ENCODE measurements around the gene KSR2.
"Not testable (repeated sequence)": the region's sequence is repeated elsewhere in the genome, so short reads cannot be mapped to it uniquely, and the experiment has no call there.

KSR2 gene

GRCh38 chr12:117742721-117743120, 226.1 kb downstream of the KSR2 start:
- TF ChIP-seq CTCF (IDR thresholded peaks at IDR 0.05; ENCODE audit: low read depth, low read length) = no peak
- DNase-seq (ENCODE audit: low read depth in 2 of 2) = no peak
- H3K4me3 ChIP-seq (replicated peaks in 1 of 2; ENCODE audit: low read depth in 2 of 2, low read length in 2 of 2) = no peak overlapping the region

- DNase-seq (ENCODE audit: low read depth in 2 of 2) = no peak
- no peak for TF ChIP-seq CTCF (IDR thresholded peaks at IDR 0.05; ENCODE audit: low read depth, low read length)
- no peak overlapping the region for H3K4me3 ChIP-seq (replicated peaks in 1 of 2; ENCODE audit: low read depth in 2 of 2, low read length in 2 of 2)
Observed at GRCh38 chr12:117738233-117738632, 230.6 kb downstream of the KSR2 start.

GRCh38 chr12:117733549-117733805, 235.3 kb downstream of the KSR2 start:
- no peak for TF ChIP-seq CTCF (IDR thresholded peaks at IDR 0.05; ENCODE audit: low read depth, low read length)
- no peak for DNase-seq (ENCODE audit: low read depth in 2 of 2)

GRCh38 chr12:117732761-117733548, 235.8 kb downstream of the KSR2 start:
- no peak for DNase-seq (ENCODE audit: low read depth in 2 of 2)
- no peak for TF ChIP-seq CTCF (IDR thresholded peaks at IDR 0.05; ENCODE audit: low read depth, low read length)
- H3K4me3 ChIP-seq (replicated peaks in 1 of 2; ENCODE audit: low read depth in 2 of 2, low read length in 2 of 2) = no peak overlapping the region

More at GRCh38 chr12:117733549-117733805, 235.3 kb downstream of the KSR2 start:
- H3K4me3 ChIP-seq (replicated peaks in 1 of 2; ENCODE audit: low read depth in 2 of 2, low read length in 2 of 2) = no peak overlapping the region

GRCh38 chr12:117731131-117731530, 237.7 kb downstream of the KSR2 start:
- not testable (repeated sequence) for DNase-seq (ENCODE audit: low read depth in 2 of 2); H3K4me3 ChIP-seq (replicated peaks in 1 of 2; ENCODE audit: low read depth in 2 of 2, low read length in 2 of 2)

- H3K4me3 ChIP-seq (replicated peaks in 1 of 2; ENCODE audit: low read depth in 2 of 2, low read length in 2 of 2) = no peak overlapping the region
- DNase-seq (ENCODE audit: low read depth in 2 of 2) = no peak
- TF ChIP-seq CTCF (IDR thresholded peaks at IDR 0.05; ENCODE audit: low read depth, low read length) = no peak
Observed at GRCh38 chr12:117727301-117727700, 241.5 kb downstream of the KSR2 start.

- DNase-seq (ENCODE audit: low read depth in 2 of 2) = no peak
- TF ChIP-seq CTCF (IDR thresholded peaks at IDR 0.05; ENCODE audit: low read depth, low read length) = no peak
- H3K4me3 ChIP-seq (replicated peaks in 1 of 2; ENCODE audit: low read depth in 2 of 2, low read length in 2 of 2) = no peak overlapping the region
Observed at GRCh38 chr12:117724543-117724942, 244.2 kb downstream of the KSR2 start.
